Upper lobe of right lung (tissue), 1 donor: Measurements from ENCODE around the gene CDH23. TPM values are rescaled to one million over a fixed set of nuclear protein-coding genes. Genes with fewer than 3 reads are reported as not detected.

Experiments used
- ATAC-seq: fragments of 200-7000 bp; cut with Tn5 transposase; one replicate; pipeline ENCODE4 v1.9.1; 2020; ENCODE audit warnings: mild to moderate bottlenecking, moderate library complexity
- DNase-seq: peaks from one replicate; pipeline ENCODE4 v3.0.0-alpha.2; 2020
- H3K27ac ChIP-seq: fragments of 200-600 bp; one replicate; pipeline ENCODE4 v1.8.0; 2022
- H3K27me3 ChIP-seq: fragments of 200-600 bp; one replicate; pipeline ENCODE4 v1.8.0; 2022; ENCODE audit warnings: mild to moderate bottlenecking
- H3K36me3 ChIP-seq: fragments of 200-600 bp; one replicate; pipeline ENCODE4 v1.8.0; 2022
- H3K4me1 ChIP-seq: fragments of 200-600 bp; one replicate; pipeline ENCODE4 v1.8.0; 2022
- H3K4me3 ChIP-seq: fragments of 200-600 bp; one replicate; pipeline ENCODE4 v1.8.0; 2022; ENCODE audit warnings: mild to moderate bottlenecking
- H3K9me3 ChIP-seq: fragments of 200-600 bp; one replicate; pipeline ENCODE4 v1.8.0; 2022
- intact Hi-C: fragments of 100-400 bp; cut with DNase I; formaldehyde crosslinking; loops from one replicate; pipeline ENCODE4 v1.11.0; 2022
- total RNA-seq: library from RNA; stranded (reverse); fragmentation: NEBNext Ultra II Directional; extraction: Animal tissue kit (Norgen Biotek cat#: 25700); gene quantifications from one replicate; pipeline ENCODE4 v1.2.1, GENCODE V29; 2021
- TF ChIP-seq, protein P1 (sequence below): fragments of 200-600 bp; IDR thresholded peaks from one replicate; pipeline ENCODE4 v1.8.0; 2022; ENCODE audit warnings: antibody characterized with exemption
- donor health status: DM: no; HTN: yes; CAD: no; lungs with severe emphysema.

CDH23 gene
- total RNA-seq, 1 donor from 2014 or later, result 10.9 TPM

- TF ChIP-seq, protein P1, sequence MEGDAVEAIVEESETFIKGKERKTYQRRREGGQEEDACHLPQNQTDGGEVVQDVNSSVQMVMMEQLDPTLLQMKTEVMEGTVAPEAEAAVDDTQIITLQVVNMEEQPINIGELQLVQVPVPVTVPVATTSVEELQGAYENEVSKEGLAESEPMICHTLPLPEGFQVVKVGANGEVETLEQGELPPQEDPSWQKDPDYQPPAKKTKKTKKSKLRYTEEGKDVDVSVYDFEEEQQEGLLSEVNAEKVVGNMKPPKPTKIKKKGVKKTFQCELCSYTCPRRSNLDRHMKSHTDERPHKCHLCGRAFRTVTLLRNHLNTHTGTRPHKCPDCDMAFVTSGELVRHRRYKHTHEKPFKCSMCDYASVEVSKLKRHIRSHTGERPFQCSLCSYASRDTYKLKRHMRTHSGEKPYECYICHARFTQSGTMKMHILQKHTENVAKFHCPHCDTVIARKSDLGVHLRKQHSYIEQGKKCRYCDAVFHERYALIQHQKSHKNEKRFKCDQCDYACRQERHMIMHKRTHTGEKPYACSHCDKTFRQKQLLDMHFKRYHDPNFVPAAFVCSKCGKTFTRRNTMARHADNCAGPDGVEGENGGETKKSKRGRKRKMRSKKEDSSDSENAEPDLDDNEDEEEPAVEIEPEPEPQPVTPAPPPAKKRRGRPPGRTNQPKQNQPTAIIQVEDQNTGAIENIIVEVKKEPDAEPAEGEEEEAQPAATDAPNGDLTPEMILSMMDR, result no peak
- no peak for DNase-seq
- peaks cover 3% of the 10 kb centered on the region for H3K4me1 ChIP-seq
- ATAC-seq, result no peak
- H3K27ac ChIP-seq, result no peak overlapping the region
- H3K4me3 ChIP-seq, result no peak overlapping the region
- H3K27me3 ChIP-seq, result no peaks in the 10 kb centered on the region
- intact Hi-C loops, result no loop called here
- H3K36me3 ChIP-seq, result no peaks in the 10 kb centered on the region
- H3K9me3 ChIP-seq, result no peaks in the 10 kb centered on the region
Observed at GRCh38 chr10:71546220-71546619, 149.5 kb downstream of the CDH23 start.

DNA sequence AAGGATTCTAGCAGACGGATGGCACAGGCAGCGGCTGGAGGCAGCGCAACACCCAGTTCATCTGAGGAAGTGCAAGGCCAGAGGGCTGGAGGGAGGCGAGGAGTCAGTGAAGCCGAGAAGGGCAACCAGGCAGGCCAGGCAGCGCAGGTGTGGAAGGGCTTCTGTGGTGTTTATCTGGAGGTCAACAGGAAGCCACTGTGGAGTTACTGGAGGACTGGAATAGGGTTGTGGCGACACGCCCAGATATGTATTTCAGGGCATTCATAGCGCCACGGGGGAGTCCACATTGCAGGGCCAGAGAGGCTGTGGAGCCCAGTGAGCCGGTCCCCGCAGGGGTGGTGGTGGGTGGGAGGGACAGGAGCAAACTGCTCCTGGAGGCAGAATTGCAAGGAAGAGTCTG, 150.6 kb downstream of the CDH23 start:
- H3K36me3 ChIP-seq, result no peaks in the 10 kb centered on the region
- H3K9me3 ChIP-seq, result no peaks in the 10 kb centered on the region
- TF ChIP-seq, protein P1, result no peak
- intact Hi-C loops, result no loop called here
- H3K27me3 ChIP-seq, result no peaks in the 10 kb centered on the region
- DNase-seq (no peak), ATAC-seq (no peak)
- no peak overlapping the region for H3K4me3 ChIP-seq
- H3K4me1 ChIP-seq, result peaks cover 3% of the 10 kb centered on the region
- no peak overlapping the region for H3K27ac ChIP-seq

GRCh38 chr10:71547876-71548846, 151.4 kb downstream of the CDH23 start:
- H3K27ac ChIP-seq, result no peak overlapping the region
- H3K36me3 ChIP-seq, result no peaks in the 10 kb centered on the region
- DNase-seq (peak; percentile 82), ATAC-seq (peak; percentile 88)
- H3K4me3 ChIP-seq, result no peak overlapping the region
- H3K27me3 ChIP-seq, result no peaks in the 10 kb centered on the region
- peaks cover 3% of the 10 kb centered on the region for H3K4me1 ChIP-seq
- TF ChIP-seq, protein P1, result peak; percentile 28
- no peaks in the 10 kb centered on the region for H3K9me3 ChIP-seq
- intact Hi-C loops, result no loop called here

DNA sequence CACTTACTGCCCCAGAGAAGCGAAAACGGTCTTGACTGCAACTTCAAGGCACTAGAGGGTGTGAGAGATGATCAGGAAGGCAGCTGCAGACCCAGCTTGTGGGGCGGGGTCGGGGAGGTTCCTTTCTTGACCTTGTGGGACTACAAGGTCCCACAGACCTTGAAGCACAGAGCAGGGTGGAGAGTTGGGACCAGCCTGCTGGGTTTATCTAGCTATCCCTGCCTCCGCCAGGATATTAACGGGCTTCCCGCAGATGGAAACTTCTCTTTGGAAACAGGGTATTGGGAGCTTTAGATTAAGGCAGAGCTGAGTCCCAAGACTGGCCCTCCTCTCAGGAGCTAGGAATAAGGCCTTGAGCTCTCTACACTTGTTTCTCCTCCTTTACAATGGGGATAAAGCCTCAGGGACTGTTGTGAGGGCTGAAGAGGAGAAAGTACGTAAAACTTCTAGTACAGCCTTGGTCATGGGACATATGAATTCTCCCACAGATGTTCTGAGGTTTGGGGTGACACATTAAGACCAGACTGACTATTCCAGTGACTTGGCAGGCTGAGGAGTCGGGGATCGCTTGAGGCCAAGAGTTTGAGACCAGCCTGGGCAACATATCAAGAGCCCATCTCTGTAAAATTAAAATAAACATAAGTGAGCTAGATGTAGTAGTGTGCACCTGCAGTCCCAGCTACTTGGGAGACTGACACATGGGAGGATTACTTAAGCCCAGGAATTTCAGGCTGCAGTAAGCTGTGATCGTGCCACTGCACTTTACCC, 153.2 kb downstream of the CDH23 start:
- DNase-seq (no peak), ATAC-seq (no peak)
- Histone ChIP-seq H3K4me1 (peaks cover 3% of the 10 kb centered on the region), H3K27me3 (no peaks in the 10 kb centered on the region), H3K27ac (no peak overlapping the region), H3K36me3 (no peaks in the 10 kb centered on the region), H3K9me3 (no peaks in the 10 kb centered on the region), H3K4me3 (no peak overlapping the region)
- TF ChIP-seq, protein P1, result no peak
- intact Hi-C loops, result no loop called here

GRCh38 chr10:71550628-71551027, 153.9 kb downstream of the CDH23 start:
- Histone ChIP-seq H3K9me3 (no peaks in the 10 kb centered on the region), H3K4me1 (peaks cover 3% of the 10 kb centered on the region), H3K27me3 (no peaks in the 10 kb centered on the region), H3K27ac (no peak overlapping the region), H3K4me3 (no peak overlapping the region), H3K36me3 (no peaks in the 10 kb centered on the region)
- TF ChIP-seq, protein P1, result no peak
- intact Hi-C loops, result no loop called here
- DNase-seq (no peak), ATAC-seq (no peak)
